Measurements from ENCODE around the gene ZKSCAN8.

DNA sequence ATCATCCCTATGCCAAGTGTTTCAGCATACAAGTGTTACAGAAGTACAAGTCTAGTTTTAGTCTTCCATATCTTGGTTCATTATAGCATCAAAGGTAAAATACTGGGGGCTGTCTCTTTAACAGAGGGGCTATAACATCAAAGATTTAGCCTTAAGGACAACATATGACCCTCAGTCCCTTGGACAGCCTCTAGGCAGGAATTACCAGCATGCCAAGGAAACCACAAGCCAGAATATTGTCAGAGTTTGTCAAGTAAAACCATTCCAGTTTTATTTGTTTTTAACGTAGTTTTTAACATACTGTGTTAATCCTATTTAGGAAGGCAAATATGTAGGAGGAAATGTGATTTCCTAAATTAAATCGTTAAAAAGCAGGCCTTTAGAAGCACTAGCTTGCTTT, 18.6 kb downstream of the ZKSCAN8 start:
- TF ChIP-seq POLR2A (IDR thresholded peaks at IDR 0.05) = no peak
- TF ChIP-seq, protein P1, sequence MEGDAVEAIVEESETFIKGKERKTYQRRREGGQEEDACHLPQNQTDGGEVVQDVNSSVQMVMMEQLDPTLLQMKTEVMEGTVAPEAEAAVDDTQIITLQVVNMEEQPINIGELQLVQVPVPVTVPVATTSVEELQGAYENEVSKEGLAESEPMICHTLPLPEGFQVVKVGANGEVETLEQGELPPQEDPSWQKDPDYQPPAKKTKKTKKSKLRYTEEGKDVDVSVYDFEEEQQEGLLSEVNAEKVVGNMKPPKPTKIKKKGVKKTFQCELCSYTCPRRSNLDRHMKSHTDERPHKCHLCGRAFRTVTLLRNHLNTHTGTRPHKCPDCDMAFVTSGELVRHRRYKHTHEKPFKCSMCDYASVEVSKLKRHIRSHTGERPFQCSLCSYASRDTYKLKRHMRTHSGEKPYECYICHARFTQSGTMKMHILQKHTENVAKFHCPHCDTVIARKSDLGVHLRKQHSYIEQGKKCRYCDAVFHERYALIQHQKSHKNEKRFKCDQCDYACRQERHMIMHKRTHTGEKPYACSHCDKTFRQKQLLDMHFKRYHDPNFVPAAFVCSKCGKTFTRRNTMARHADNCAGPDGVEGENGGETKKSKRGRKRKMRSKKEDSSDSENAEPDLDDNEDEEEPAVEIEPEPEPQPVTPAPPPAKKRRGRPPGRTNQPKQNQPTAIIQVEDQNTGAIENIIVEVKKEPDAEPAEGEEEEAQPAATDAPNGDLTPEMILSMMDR (IDR thresholded peaks at IDR 0.05) = no peak
